Raji (cell line): ENCODE measurements around the gene PLB1.

Experiments
- POLR2A ChIP-seq: IDR thresholded peaks from 2 replicates; pipeline ENCODE4 v1.6.1; 2011; ENCODE audit warnings: low read depth, low read length, control low read depth; ENCODE audit not compliant: insufficient read depth

The PLB1 gene

GRCh38 chr2:28587526-28588291, 91.8 kb downstream of the PLB1 start:
- no peak for TF ChIP-seq POLR2A

DNA sequence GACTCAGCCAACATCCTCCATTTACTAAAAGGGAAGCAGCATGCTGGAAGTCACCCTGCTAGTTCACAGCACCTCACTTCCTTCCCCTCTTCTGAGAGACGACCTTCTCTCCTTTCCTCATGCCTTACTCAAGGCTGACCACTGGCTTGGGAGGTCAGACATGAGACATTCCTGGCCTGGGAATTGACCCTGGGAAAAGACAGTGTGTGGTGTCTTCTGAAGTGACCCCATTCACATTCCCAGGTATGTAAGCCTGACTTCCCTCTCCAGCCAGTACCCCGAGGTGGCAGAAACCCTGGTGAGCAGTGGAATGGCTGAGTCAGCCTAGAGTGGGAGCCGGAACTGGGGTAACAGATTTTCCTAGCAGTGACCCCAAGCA, 92.4 kb downstream of the PLB1 start:
- TF ChIP-seq POLR2A = no peak

DNA sequence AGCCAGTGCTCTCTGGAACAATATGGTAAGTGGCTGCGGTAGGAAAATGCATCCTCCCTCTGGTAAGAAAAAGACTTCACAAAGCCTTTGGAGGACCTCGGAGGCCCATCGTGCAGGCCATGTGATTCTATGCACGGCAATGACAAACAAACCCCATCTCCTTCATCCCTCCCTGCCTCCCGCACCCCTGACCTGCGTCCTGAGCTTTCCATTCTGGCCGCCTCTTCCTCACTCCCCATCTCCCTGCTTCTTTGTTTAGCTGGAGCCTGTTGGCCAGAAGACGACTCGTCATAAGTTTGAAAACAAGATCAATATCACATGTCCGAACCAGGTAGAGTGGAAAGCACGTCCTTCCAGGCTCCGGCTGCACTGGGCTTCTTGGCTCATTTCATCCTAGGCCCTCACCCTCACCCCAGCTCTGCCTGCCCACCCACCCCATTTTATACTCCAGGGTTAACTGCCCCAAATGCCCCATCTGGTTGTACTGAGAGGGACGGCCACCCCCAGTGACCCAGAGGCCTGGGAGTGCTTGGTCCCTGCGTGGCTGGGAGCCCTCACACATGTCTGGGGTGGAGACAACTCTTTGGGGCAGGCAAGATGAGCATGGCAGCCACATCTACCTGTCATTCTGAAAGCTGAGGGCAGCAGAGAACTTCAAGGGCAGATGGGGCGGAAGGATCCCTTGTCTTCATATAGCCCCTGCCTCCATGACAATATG, 94.0 kb downstream of the PLB1 start:
- no peak for TF ChIP-seq POLR2A

DNA sequence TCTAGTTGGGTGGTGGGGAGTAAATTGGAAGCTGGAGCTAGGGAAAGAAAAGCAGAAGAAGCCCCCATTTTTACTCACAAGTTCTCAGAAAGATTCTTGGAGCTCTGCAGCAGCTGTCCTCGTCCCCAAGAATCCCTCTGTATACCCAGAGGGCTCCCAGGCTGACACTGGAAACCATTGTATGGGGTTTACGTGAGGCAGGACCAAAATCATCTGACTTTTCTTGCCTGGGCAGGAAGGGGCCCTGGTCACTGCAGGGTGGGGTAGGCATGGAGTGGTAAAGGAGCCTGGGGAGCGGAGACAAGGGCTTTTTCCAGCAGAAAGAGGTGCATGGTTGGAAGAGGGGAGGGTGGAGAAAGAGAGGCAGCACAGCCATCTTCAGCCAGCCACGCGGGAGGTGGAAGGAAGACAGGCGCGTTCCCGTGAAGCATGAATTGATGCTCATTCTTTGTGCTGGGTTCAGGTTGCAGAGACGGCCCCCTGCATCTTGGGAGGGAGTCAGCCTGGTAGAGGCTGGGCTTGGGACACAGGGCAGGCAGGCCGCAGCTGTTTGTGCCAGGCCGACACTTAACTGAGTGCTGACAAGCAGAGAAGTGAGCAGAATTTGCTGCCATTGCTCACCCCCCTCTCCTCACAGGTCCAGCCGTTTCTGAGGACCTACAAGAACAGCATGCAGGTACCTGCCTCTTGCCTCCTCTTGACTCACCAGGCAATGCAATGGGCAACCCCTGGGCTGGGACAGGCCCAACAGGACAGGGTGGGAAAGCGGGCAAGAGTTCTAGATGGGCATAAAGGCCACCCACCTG, 94.8 kb downstream of the PLB1 start:
- no peak for TF ChIP-seq POLR2A

- TF ChIP-seq POLR2A = no peak
These were observed 96.0 kb downstream of the PLB1 start for GRCh38 chr2:28591711-28592335.

DNA sequence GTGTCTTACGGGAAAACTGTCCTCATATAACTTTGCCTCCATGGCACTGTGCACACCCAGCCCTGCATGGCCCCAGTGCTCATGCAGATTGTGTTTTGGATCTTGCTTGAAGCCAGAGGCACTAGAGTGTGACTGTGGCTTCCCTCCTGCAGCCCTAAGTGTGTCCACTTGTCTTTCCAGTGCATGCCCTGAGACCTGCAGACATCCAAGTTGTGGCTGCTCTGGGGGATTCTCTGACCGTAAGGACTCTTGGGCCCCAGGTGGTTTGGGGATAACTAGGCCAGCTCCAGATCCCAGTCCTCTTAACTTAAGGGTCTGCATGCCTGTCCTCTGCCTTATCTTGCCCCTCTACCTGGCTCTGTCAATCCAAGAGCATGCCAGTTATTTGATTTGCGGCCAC, 96.6 kb downstream of the PLB1 start:
- TF ChIP-seq POLR2A = no peak

- TF ChIP-seq POLR2A = no peak
These were observed 97.4 kb downstream of the PLB1 start for GRCh38 chr2:28593160-28593755.

DNA sequence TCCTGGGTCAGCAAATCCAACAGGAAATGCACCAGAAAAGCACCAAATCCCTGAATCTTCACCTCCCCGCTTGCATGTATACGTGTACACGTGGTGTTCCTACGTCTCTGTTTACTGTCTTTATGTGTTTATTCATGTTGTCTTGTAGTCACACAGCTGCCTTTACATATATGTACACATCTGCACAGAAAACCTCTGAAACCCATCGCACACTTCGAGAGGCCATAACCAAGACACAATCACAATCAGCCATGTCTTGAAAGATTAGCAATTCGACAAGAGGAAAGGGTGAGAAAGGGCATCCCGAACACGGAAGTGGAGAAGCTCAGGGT, 98.1 kb downstream of the PLB1 start:
- TF ChIP-seq POLR2A = no peak

GRCh38 chr2:28594332-28595108, 98.7 kb downstream of the PLB1 start:
- no peak for TF ChIP-seq POLR2A

DNA sequence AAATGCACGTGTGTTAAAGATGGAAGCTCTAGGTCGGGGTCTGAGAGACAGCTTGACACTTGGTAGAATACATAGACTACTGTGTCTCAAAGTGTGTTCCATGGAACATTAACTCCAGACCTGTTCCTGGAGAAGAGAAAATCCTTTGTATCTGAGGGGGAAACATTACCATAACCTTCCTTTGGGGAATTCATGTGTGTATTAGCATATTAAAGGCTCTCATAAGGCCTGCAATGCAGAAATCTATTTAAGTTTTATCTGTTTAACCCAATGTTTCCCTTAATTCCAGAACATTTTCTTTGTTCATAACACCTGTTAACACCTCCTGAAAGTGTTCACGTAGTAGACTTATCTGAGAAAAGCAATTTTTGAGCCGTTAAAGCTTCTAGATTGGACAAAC, 99.5 kb downstream of the PLB1 start:
- no peak for TF ChIP-seq POLR2A

DNA sequence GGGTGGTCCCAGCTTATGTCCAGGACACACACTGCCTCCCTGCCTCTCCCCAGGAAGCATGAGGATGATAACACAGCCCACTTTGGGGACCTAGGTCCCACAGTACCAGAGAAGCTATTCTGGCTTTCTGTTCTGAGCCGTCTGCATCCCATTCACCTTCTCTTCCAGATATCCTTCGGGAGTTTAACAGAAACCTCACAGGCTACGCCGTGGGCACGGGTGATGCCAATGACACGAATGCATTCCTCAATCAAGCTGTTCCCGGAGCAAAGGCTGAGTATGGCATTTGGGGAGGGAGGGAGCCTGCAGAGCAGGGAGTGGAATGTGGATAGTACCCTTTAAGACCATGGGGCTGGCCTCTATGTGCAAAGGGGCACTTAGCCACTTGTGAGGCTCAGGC, 102.6 kb downstream of the PLB1 start:
- no peak for TF ChIP-seq POLR2A

DNA sequence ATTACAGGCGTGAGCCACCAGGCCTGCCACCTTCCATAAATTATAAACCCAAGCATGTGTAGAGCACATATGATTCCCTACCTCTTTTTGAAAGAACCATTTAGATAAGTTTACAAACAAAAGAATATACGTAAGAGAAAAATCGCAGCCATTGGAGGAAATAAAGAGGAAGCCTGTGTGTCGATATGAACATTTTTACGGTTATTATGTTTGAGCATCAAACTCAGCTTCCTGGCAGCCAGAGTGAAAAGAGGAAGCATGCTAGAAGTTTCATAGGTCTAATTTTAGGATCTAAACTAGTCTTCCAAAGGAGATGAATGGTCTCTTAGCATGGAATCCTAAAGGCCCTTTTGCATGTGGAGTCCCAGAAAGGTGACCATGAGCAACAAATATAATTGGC, 104.3 kb downstream of the PLB1 start:
- TF ChIP-seq POLR2A = no peak

DNA sequence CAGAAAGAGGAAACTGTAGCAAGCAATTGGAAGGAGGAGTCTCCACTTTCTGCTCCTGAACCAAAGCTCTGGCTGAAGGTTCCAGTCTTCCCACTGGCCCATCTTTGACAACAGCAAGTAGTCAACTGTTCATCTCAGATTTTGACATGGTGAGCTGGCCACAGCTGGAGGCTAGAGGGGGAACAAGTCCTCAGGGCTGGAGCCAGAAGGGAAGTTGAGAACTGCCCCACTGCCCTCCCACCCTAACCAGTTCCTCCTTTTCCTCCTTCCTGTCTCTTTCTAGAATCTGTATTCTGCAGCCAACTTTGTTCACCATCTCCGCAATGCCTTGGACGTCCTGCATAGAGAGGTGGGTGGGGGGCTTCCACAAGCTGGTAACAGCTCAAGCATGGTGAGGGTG, 105.8 kb downstream of the PLB1 start:
- no peak for TF ChIP-seq POLR2A

GRCh38 chr2:28602136-28602660, 106.3 kb downstream of the PLB1 start:
- no peak for TF ChIP-seq POLR2A
